Prostate gland (tissue), 2 donors: ENCODE measurements around the gene LANCL3. TPM values are rescaled to one million over a fixed set of nuclear protein-coding genes. Genes with fewer than 3 reads are reported as not detected.
"Not testable (repeated sequence)": the region's sequence is repeated elsewhere in the genome, so short reads cannot be mapped to it uniquely, and the experiment has no call there.

Experiments used
- DNase-seq: peaks from one replicate; pipeline ENCODE4 v3.0.0-alpha.2; 2019; ENCODE audit warnings: low spot score
- H3K27ac ChIP-seq, 2 donors: fragments of 200-600 bp; sonication (generic); 2 replicates each; pipeline ENCODE4 v1.5.1; 2017 to 2019
- H3K27me3 ChIP-seq: fragments of 200-600 bp; sonication (generic); replicated peaks from 2 replicates; pipeline ENCODE4 v1.5.1; 2019; ENCODE audit not compliant: insufficient read depth
- H3K36me3 ChIP-seq, 2 donors: fragments of 200-600 bp; sonication (generic); 1 replicate in 1 of 2; 2 replicates in 1 of 2; pipeline versions ENCODE4 v1.5.1 to v1.8.1; 2017 to 2019
- H3K4me1 ChIP-seq: fragments of 200-600 bp; sonication (generic); replicated peaks from 2 replicates; pipeline ENCODE4 v1.5.1; 2019
- H3K4me3 ChIP-seq, 2 donors: fragments of 200-600 bp; sonication (generic); 2 replicates each; pipeline ENCODE4 v1.5.1; 2017 to 2019
- H3K9me3 ChIP-seq: fragments of 200-600 bp; sonication (generic); 2 replicates; pipeline ENCODE4 v1.5.1; 2017
- POLR2A ChIP-seq: fragments of 450-650 bp; IDR thresholded peaks from one replicate; pipeline ENCODE4 v1.6.1; 2016; ENCODE audit warnings: antibody characterized with exemption, mild to moderate bottlenecking
- POLR2AphosphoS5 ChIP-seq: sonication (generic); formaldehyde crosslinking; IDR thresholded peaks from one replicate; pipeline ENCODE4 v1.6.1; 2017; ENCODE audit warnings: antibody characterized with exemption
- WGBS: methylation state at CpG from one replicate; pipeline ENCODE4 v1.1.5; 2018; 5-methylcytosine and 5-hydroxymethylcytosine counted together
- intact Hi-C: fragments of 100-400 bp; cut with DNase I; formaldehyde crosslinking; loops from one replicate; pipeline ENCODE4 v1.14.2; 2022
- total RNA-seq, 2 donors: library from RNA; depleted of rRNA; stranded (reverse); fragments of >200 nt; gene quantifications; one replicate each; pipeline ENCODE4 v1.1.0, GENCODE V29; 2016
- TF ChIP-seq, protein P1 (sequence below), 4 experiments: fragments of 200-600 bp in 2 of 4; fragments of 450-650 bp in 2 of 4; sonication (generic) in 2 of 4; IDR thresholded peaks; 1 replicate in 3 of 4; 2 replicates in 1 of 4; pipeline ENCODE4 v1.5.1; 2016 to 2019; ENCODE audit warnings: antibody characterized with exemption in 4 of 4, mild to moderate bottlenecking in 2 of 4, moderate library complexity in 2 of 4

The LANCL3 gene
- total RNA-seq, 2 donors from 2014 or later: 0.74 to 1.2 TPM

GRCh38 chrX:37578045-37578444 lies 6.6 kb downstream of the LANCL3 start:
- 19% methylated on average over 5 of the region's 5 CpGs for WGBS
- DNase-seq: no peak

DNA sequence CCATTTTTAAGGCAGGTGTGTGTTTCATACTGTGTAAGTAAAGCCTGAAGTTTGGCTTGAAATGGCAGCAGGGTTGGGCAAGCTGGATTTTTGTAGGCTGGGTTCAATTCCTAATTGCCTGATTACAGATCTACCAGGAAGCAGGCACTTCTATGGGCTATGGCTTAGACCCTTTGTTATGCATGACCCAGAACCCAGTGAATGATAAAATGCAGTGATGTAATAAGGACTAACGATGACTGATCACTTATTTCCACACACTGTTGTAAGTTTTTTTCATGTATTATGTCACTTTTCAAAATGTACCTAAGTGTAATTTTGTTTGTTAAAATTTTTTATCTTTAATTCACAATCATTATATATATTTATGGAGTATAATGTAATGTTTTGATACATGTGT lies 8.6 kb downstream of the LANCL3 start:
- Histone ChIP-seq H3K9me3 (no peaks in the 10 kb centered on the region), H3K27me3 (no peaks in the 10 kb centered on the region), H3K4me1 (no peaks in the 10 kb centered on the region), H3K27ac (no peak overlapping the region), H3K36me3 (no peaks in the 10 kb centered on the region), H3K4me3 (no peak overlapping the region)
- DNase-seq: no peak
- WGBS: 88% methylated on average over 1 of the region's 1 CpG
- intact Hi-C loops: no loop called here
- TF ChIP-seq POLR2A (no peak), POLR2AphosphoS5 (no peak)
- TF ChIP-seq, protein P1, sequence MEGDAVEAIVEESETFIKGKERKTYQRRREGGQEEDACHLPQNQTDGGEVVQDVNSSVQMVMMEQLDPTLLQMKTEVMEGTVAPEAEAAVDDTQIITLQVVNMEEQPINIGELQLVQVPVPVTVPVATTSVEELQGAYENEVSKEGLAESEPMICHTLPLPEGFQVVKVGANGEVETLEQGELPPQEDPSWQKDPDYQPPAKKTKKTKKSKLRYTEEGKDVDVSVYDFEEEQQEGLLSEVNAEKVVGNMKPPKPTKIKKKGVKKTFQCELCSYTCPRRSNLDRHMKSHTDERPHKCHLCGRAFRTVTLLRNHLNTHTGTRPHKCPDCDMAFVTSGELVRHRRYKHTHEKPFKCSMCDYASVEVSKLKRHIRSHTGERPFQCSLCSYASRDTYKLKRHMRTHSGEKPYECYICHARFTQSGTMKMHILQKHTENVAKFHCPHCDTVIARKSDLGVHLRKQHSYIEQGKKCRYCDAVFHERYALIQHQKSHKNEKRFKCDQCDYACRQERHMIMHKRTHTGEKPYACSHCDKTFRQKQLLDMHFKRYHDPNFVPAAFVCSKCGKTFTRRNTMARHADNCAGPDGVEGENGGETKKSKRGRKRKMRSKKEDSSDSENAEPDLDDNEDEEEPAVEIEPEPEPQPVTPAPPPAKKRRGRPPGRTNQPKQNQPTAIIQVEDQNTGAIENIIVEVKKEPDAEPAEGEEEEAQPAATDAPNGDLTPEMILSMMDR (IDR thresholded peaks at IDR 0.05): no peak

More at GRCh38 chrX:37578045-37578444, 6.6 kb downstream of the LANCL3 start:
- H3K27me3 ChIP-seq: no peaks in the 10 kb centered on the region
- H3K4me1 ChIP-seq: no peaks in the 10 kb centered on the region
- TF ChIP-seq POLR2A: no peak
- TF ChIP-seq POLR2AphosphoS5: no peak
- TF ChIP-seq, protein P1 (IDR thresholded peaks at IDR 0.05): no peak
- no peaks in the 10 kb centered on the region for H3K9me3 ChIP-seq
- H3K27ac ChIP-seq: no peak overlapping the region
- intact Hi-C loops: no loop called here
- no peak overlapping the region for H3K4me3 ChIP-seq
- H3K36me3 ChIP-seq: no peaks in the 10 kb centered on the region

GRCh38 chrX:37587337-37587736 lies 15.9 kb downstream of the LANCL3 start:
- H3K27me3 ChIP-seq, H3K27ac ChIP-seq, H3K9me3 ChIP-seq, DNase-seq, intact Hi-C loops, H3K36me3 ChIP-seq, H3K4me3 ChIP-seq, H3K4me1 ChIP-seq: not testable (repeated sequence)
- WGBS: 93% methylated on average over 3 of the region's 11 CpGs

DNA sequence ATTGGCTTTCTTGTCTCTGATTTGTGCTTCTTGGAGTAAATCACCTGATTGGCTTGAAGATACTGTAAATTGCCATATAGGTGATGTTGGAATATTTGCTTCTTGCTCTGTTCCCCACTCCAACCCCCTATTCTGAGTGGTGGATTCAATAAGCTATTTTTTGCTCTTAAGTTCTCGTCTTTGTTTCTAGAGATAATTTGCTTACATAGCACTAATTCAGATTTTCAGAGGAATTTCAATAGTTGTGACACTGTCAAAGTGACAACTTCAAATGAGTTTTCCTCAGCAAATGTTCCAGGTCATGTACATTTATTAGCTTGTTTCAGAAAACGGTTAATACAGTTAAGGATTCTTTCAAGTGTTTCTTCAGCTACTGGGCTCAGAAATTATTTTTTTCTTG lies 18.6 kb downstream of the LANCL3 start:
- Histone ChIP-seq H3K27me3 (no peaks in the 10 kb centered on the region), H3K9me3 (no peaks in the 10 kb centered on the region), H3K27ac (no peak overlapping the region), H3K36me3 (no peaks in the 10 kb centered on the region), H3K4me3 (no peak overlapping the region), H3K4me1 (no peaks in the 10 kb centered on the region)
- intact Hi-C loops: no loop called here
- DNase-seq: no peak
- TF ChIP-seq POLR2A (no peak), POLR2AphosphoS5 (no peak)
- TF ChIP-seq, protein P1 (IDR thresholded peaks at IDR 0.05): no peak
- WGBS: 58% methylated on average over 2 of the region's 2 CpGs

DNA sequence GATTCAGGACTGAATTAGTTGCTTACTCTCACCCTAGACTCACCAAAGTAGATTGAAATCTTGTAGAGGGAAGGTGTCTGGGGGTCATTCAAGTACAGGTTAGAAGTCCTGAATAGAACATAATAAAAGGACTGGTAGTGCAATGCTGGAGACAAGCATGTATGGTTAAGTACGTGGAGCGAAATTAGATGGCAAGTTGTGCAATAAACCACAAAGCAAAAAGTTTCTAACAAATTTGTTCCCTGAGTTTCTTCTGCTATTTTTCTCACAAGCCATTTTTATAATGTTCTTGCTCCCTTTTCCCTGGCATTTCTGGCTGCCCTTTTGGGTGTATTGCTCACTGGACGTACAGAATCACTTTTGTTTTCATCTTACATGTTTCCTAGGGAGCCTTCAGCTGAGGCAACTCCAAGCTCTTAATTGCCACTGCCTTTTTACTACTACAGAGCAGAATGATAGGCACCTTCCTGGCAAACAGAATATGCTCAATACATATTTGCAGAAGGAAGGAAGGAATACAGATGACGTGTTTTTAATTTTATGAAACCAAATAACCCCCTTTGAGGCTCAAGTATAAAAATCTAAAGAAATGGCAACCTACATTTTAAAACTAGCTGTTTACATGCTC lies 23.4 kb downstream of the LANCL3 start:
- intact Hi-C loops: no loop called here
- no peaks in the 10 kb centered on the region for H3K27me3 ChIP-seq
- no peaks in the 10 kb centered on the region for H3K36me3 ChIP-seq
- no peak overlapping the region for H3K4me3 ChIP-seq
- no peaks in the 10 kb centered on the region for H3K4me1 ChIP-seq
- no peak overlapping the region for H3K27ac ChIP-seq
- WGBS: 35% methylated on average over 4 of the region's 4 CpGs
- H3K9me3 ChIP-seq: no peaks in the 10 kb centered on the region
- no peak for DNase-seq
- TF ChIP-seq, protein P1 (IDR thresholded peaks at IDR 0.05): no peak
